ENCODE measurements around the gene USP21. TPM values are rescaled to one million over a fixed set of nuclear protein-coding genes. Genes with fewer than 3 reads are reported as not detected.

USP21 gene
- total RNA-seq, 3 donors from 2014 or later, result 20.1 to 35.4 (median 29.5) TPM

DNA sequence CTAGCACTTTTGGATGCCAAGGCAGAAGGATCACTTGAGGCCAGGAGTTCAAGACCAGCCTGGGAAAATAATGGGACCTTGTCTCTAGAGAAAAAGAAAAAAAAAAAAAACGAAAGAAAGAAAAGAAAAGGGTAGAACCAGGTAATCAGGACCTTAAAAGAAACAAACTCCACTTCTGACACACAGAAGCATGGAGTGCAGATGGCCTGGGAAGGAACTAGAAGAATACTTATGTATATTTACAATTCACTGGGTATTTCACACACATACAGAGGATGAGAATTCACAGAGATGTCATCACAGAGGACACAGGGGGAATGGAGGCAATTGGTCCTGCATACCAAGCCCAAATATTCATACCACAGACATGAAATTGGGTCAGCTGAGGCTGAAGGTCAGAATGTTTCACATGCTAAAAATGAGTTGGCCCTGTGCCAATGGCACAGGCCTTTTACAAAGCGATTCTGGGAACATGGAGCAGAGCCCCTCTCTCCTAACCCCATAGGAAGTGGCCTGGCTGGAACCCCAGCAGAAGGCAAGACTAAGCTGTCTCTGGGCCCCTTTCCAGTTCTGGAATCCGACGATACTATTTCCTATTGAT is 13.6 kb downstream of the USP21 start:
- intact Hi-C loops (cut with DNase I, micrococcal nuclease), result no loop called here
- Histone ChIP-seq H3K36me3 (ENCODE audit: low read depth) (no peaks in the 10 kb centered on the region), H3K9me3 (no peaks in the 10 kb centered on the region), H3K4me3 (no peak overlapping the region), H3K4me1 (ENCODE audit: low read depth) (peaks cover 8% of the 10 kb centered on the region)
- DNase-seq (no peak), ATAC-seq (no peak)
- TF ChIP-seq, protein P1, sequence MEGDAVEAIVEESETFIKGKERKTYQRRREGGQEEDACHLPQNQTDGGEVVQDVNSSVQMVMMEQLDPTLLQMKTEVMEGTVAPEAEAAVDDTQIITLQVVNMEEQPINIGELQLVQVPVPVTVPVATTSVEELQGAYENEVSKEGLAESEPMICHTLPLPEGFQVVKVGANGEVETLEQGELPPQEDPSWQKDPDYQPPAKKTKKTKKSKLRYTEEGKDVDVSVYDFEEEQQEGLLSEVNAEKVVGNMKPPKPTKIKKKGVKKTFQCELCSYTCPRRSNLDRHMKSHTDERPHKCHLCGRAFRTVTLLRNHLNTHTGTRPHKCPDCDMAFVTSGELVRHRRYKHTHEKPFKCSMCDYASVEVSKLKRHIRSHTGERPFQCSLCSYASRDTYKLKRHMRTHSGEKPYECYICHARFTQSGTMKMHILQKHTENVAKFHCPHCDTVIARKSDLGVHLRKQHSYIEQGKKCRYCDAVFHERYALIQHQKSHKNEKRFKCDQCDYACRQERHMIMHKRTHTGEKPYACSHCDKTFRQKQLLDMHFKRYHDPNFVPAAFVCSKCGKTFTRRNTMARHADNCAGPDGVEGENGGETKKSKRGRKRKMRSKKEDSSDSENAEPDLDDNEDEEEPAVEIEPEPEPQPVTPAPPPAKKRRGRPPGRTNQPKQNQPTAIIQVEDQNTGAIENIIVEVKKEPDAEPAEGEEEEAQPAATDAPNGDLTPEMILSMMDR (IDR thresholded peaks at IDR 0.05), result no peak

DNA sequence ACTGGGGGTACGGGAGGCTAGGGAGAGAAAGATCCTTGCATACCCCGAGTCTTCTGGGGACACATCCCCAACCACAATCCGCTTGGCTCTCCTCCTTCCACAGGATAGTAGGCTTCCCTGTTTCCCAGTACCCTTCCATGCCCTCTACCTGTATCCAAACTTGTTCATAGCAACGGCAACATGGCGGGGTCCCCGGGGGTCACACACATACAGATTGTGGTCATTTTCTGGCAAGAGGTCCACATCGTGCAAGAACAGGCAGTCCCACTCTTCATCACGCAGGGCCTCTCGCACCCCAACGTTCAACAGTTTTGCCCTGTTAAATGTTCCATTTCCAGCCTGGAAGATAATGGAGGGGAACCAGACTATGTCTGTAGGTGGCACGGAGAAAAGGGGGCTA is 14.4 kb downstream of the USP21 start:
- intact Hi-C loops (cut with DNase I, micrococcal nuclease), result no loop called here
- H3K4me1 ChIP-seq (ENCODE audit: low read depth), result peaks cover 8% of the 10 kb centered on the region
- ATAC-seq (no peak), DNase-seq (peak in 1 of 3 donors; percentile 17)
- TF ChIP-seq, protein P1 (IDR thresholded peaks at IDR 0.05), result no peak
- H3K9me3 ChIP-seq, result no peaks in the 10 kb centered on the region
- H3K36me3 ChIP-seq (ENCODE audit: low read depth), result no peaks in the 10 kb centered on the region
- no peak overlapping the region for H3K4me3 ChIP-seq

DNA sequence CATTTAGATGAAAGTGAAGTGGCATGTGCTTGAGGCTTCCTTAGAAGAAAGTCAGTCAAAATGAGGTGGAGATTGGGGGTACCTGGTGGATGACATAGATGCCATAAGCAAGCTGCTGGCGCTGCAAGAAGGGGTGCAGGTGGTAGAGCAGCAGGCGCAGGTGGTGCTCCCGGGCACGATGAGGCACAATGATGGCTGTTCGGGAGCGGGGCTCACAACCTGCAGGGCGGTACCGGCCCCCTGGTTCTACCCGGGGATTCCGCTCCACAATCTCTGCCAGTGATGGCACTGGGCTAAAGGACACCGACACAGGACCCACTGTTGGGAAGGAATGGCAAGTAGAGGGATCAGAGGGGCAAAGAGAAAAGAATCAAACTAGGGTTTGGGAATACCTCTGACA is 15.6 kb downstream of the USP21 start:
- H3K4me3 ChIP-seq, result no peak overlapping the region
- ATAC-seq (no peak), DNase-seq (peak in 1 of 3 donors; percentile 22)
- peaks cover 8% of the 10 kb centered on the region for H3K4me1 ChIP-seq (ENCODE audit: low read depth)
- no peaks in the 10 kb centered on the region for H3K9me3 ChIP-seq
- intact Hi-C loops (cut with DNase I, micrococcal nuclease), result no loop called here
- H3K36me3 ChIP-seq (ENCODE audit: low read depth), result no peaks in the 10 kb centered on the region
- TF ChIP-seq, protein P1 (IDR thresholded peaks at IDR 0.05), result no peak

DNA sequence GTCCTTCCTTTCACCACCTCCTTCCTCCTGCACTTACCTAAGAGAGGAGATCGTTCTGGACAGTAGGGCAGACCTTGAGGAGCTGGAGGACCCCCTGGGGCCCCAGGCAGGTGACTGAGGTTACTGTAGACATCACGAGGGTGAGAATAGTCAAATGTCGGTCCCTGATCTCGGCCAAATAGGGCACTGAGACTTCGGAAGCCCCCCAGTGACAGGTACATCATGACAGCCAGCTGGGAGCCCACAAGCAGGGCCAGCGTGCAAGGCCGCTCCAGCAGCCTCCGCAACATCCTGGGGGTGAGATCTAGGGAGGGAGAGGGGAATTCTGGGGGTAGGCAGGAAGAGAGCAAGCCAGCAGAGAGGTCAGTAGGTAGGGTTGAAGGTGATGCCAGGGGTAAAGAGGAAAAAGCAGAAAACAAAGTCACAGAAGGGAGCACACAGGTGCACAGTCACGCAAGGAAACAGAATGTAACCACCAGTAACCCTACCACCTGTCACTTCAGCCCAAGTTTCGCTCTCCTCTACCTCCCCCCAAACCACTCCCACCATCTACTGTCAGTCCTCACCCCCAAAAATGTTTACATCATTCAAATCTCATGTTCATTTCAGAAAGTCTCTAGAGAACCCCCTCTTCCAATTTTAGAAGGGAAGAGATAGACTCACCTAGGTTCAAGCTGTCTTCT is 16.6 kb downstream of the USP21 start:
- Histone ChIP-seq H3K4me1 (ENCODE audit: low read depth) (peaks cover 8% of the 10 kb centered on the region), H3K9me3 (no peaks in the 10 kb centered on the region), H3K4me3 (no peak overlapping the region), H3K36me3 (ENCODE audit: low read depth) (no peaks in the 10 kb centered on the region)
- intact Hi-C loops (cut with DNase I, micrococcal nuclease), result no loop called here
- DNase-seq (peak in 1 of 3 donors; percentile 26), ATAC-seq (no peak)
- TF ChIP-seq, protein P1 (IDR thresholded peaks at IDR 0.05), result no peak

DNA sequence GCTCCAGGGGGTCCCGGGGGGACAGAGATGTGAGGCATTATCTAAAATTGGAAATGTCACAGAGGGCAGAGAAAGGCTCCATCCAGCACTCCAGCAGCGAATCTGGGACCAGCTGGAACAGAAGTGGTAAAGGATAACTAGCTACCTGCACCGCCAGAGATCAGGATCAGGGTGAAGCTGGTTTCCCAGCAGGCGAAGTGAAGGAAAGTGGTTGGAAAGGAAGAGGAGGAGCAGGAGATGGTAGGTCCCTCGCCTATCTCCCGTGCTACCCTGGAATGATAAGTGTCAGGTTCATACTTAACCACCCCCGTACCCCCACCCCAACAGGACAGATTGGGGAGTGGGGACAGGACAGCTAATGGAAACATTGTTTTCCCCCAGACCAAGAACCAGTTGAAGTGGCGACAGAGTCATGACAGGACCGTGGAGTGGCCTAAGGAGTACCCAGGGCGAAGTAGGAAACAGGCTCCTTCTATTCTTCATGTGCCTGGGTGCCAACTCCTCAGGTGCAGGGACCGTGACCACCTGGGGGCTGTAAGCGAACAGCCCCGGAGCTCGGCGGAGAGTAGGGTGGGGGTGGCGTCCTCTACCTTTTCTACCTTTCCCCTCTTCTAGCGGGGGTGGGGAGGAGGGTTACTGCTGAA is 17.3 kb downstream of the USP21 start:
- Histone ChIP-seq H3K4me1 (ENCODE audit: low read depth) (peaks cover 8% of the 10 kb centered on the region), H3K36me3 (ENCODE audit: low read depth) (no peaks in the 10 kb centered on the region), H3K9me3 (no peaks in the 10 kb centered on the region), H3K4me3 (peak overlapping the region; percentile 67)
- TF ChIP-seq, protein P1 (IDR thresholded peaks at IDR 0.05), result no peak
- DNase-seq (no peak), ATAC-seq (peak; percentile 39)
- intact Hi-C loops (cut with DNase I, micrococcal nuclease), result no loop called here

All from mucosa of descending colon (tissue), 3 donors.